Smooth muscle cell (in vitro differentiated cells): ENCODE results near the gene CNNM2. TPM values are rescaled to one million over a fixed set of nuclear protein-coding genes. Genes with fewer than 3 reads are reported as not detected.

Source experiments
- DNase-seq: peaks from one replicate; lab custom pipeline; 2025; ENCODE audit not compliant: unreplicated experiment; lab: John Stamatoyannopoulos, UW
- H2AFZ ChIP-seq: fragments of 200-600 bp; sonication (generic); 2 replicates; pipeline ENCODE4 v1.6.0; 2016; ENCODE audit warnings: antibody characterized with exemption, low read depth, mild to moderate bottlenecking
- H3F3A ChIP-seq: fragments of 200-600 bp; sonication (generic); 2 replicates; pipeline ENCODE4 v1.6.0; 2017; ENCODE audit warnings: antibody characterized with exemption, low read depth
- H3K27ac ChIP-seq: fragments of 200-600 bp; sonication (generic); 2 replicates; pipeline ENCODE4 v1.5.1; 2016; ENCODE audit warnings: low read depth, mild to moderate bottlenecking
- H3K27me3 ChIP-seq: fragments of 200-600 bp; sonication (generic); 2 replicates; pipeline ENCODE4 v1.6.1; 2016; ENCODE audit warnings: low read depth, mild to moderate bottlenecking
- H3K36me3 ChIP-seq: fragments of 200-600 bp; sonication (generic); 2 replicates; pipeline ENCODE4 v1.5.1; 2016; ENCODE audit warnings: low read depth
- H3K4me1 ChIP-seq: fragments of 200-600 bp; sonication (generic); 2 replicates; pipeline ENCODE4 v1.5.1; 2016; ENCODE audit warnings: low read depth
- H3K4me2 ChIP-seq: fragments of 200-600 bp; sonication (generic); 2 replicates; pipeline ENCODE4 v1.6.0; 2016; ENCODE audit warnings: mild to moderate bottlenecking
- H3K4me3 ChIP-seq: fragments of 200-600 bp; sonication (generic); 2 replicates; pipeline ENCODE4 v1.5.1; 2016; ENCODE audit warnings: mild to moderate bottlenecking
- H3K79me2 ChIP-seq: fragments of 200-600 bp; sonication (generic); 2 replicates; pipeline ENCODE4 v1.6.0; 2016; ENCODE audit warnings: low read depth, mild to moderate bottlenecking
- H3K9ac ChIP-seq: fragments of 200-600 bp; sonication (generic); 2 replicates; pipeline ENCODE4 v1.6.0; 2016; ENCODE audit warnings: low read depth
- H3K9me3 ChIP-seq: fragments of 200-600 bp; sonication (generic); replicated peaks from 2 replicates; pipeline ENCODE4 v1.5.1; 2016; ENCODE audit warnings: low read depth
- H4K20me1 ChIP-seq: fragments of 200-600 bp; sonication (generic); 2 replicates; pipeline ENCODE4 v1.6.0; 2016; ENCODE audit warnings: low read depth
- WGBS: methylation state at CpG from one replicate; pipeline ENCODE4 v1.1.7; 2016; ENCODE audit warnings: low lambda C conversion rate; 5-methylcytosine and 5-hydroxymethylcytosine counted together
- polyA plus RNA-seq: library from polyadenylated mRNA; unstranded; fragments of >200 nt; fragmentation: Nextera tagmentation; extraction: Ambion mirVana; gene quantifications from 2 replicates; pipeline ENCODE4 v1.2.1, GENCODE V29; 2016
- total RNA-seq: library from RNA; depleted of rRNA; stranded (reverse); fragments of >200 nt; gene quantifications from 2 replicates; pipeline ENCODE4 v1.2.3, GENCODE V29; 2014
- TF ChIP-seq, protein P1 (sequence below): fragments of 200-600 bp; sonication (generic); IDR thresholded peaks from 2 replicates; pipeline ENCODE4 v1.5.1; 2017; ENCODE audit warnings: borderline replicate concordance, mild to moderate bottlenecking, antibody characterized with exemption; ENCODE audit not compliant: insufficient read depth, poor library complexity, severe bottlenecking

The CNNM2 gene
- total and polyA plus RNA-seq, 2 experiments from 2014 or later = 5.5 to 8.4 TPM

DNA sequence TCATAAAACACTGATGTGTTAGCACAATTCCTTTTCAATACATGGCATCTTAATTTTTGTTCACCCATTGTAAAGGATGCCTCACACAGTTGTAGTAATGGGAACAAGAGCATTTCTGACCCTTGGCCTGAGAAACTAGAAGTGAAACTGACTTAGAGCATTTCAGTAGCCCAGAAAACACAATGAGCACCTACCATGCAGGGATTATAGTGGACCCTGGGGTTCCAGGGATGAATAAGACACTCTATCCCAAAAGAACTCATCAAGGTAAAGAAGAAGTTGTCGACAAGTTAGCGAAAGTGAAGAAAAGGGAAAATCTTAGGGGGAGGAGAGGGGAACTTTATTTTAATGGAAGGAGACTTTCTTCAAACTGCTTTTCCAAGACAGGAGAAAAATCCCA, 149.4 kb downstream of the CNNM2 start:
- H3K9me3 ChIP-seq = no peaks in the 10 kb centered on the region
- H2AFZ ChIP-seq = no peak overlapping the region
- H3K9ac ChIP-seq = no peak overlapping the region
- TF ChIP-seq, protein P1, sequence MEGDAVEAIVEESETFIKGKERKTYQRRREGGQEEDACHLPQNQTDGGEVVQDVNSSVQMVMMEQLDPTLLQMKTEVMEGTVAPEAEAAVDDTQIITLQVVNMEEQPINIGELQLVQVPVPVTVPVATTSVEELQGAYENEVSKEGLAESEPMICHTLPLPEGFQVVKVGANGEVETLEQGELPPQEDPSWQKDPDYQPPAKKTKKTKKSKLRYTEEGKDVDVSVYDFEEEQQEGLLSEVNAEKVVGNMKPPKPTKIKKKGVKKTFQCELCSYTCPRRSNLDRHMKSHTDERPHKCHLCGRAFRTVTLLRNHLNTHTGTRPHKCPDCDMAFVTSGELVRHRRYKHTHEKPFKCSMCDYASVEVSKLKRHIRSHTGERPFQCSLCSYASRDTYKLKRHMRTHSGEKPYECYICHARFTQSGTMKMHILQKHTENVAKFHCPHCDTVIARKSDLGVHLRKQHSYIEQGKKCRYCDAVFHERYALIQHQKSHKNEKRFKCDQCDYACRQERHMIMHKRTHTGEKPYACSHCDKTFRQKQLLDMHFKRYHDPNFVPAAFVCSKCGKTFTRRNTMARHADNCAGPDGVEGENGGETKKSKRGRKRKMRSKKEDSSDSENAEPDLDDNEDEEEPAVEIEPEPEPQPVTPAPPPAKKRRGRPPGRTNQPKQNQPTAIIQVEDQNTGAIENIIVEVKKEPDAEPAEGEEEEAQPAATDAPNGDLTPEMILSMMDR = no peak
- no peaks in the 10 kb centered on the region for H3K4me1 ChIP-seq
- no peaks in the 10 kb centered on the region for H4K20me1 ChIP-seq
- no peak overlapping the region for H3K4me2 ChIP-seq
- WGBS = 91% methylated on average over 2 of the region's 2 CpGs
- no peaks in the 10 kb centered on the region for H3K27me3 ChIP-seq
- DNase-seq = no peak
- H3K36me3 ChIP-seq = no peaks in the 10 kb centered on the region
- no peak overlapping the region for H3K4me3 ChIP-seq
- H3K79me2 ChIP-seq = no peaks in the 10 kb centered on the region
- H3K27ac ChIP-seq = no peak overlapping the region
- H3F3A ChIP-seq = no peaks in the 10 kb centered on the region

- Histone ChIP-seq H3K9me3 (no peaks in the 10 kb centered on the region), H3K27me3 (no peaks in the 10 kb centered on the region), H4K20me1 (no peaks in the 10 kb centered on the region), H3F3A (no peaks in the 10 kb centered on the region), H3K79me2 (no peaks in the 10 kb centered on the region), H3K9ac (no peak overlapping the region), H3K27ac (no peak overlapping the region), H3K4me1 (no peaks in the 10 kb centered on the region), H3K36me3 (no peaks in the 10 kb centered on the region), H2AFZ (no peak overlapping the region), H3K4me2 (no peak overlapping the region), H3K4me3 (no peak overlapping the region)
- DNase-seq = no peak
- TF ChIP-seq, protein P1 = no peak
- WGBS = 93% methylated on average over 6 of the region's 6 CpGs
Observed at GRCh38 chr10:103067956-103068355, 149.9 kb downstream of the CNNM2 start.

- H3K27ac ChIP-seq = no peak overlapping the region
- H3K4me3 ChIP-seq = no peak overlapping the region
- 39% methylated on average over 16 of the region's 16 CpGs for WGBS
- DNase-seq = no peak
- H4K20me1 ChIP-seq = no peaks in the 10 kb centered on the region
- H3K4me1 ChIP-seq = no peaks in the 10 kb centered on the region
- no peaks in the 10 kb centered on the region for H3F3A ChIP-seq
- no peak overlapping the region for H2AFZ ChIP-seq
- H3K4me2 ChIP-seq = no peak overlapping the region
- H3K9me3 ChIP-seq = no peaks in the 10 kb centered on the region
- TF ChIP-seq, protein P1 = peak; percentile 68
- no peaks in the 10 kb centered on the region for H3K36me3 ChIP-seq
- no peaks in the 10 kb centered on the region for H3K27me3 ChIP-seq
- no peaks in the 10 kb centered on the region for H3K79me2 ChIP-seq
- H3K9ac ChIP-seq = no peak overlapping the region
Observed at GRCh38 chr10:103069453-103070331, 151.6 kb downstream of the CNNM2 start.

DNA sequence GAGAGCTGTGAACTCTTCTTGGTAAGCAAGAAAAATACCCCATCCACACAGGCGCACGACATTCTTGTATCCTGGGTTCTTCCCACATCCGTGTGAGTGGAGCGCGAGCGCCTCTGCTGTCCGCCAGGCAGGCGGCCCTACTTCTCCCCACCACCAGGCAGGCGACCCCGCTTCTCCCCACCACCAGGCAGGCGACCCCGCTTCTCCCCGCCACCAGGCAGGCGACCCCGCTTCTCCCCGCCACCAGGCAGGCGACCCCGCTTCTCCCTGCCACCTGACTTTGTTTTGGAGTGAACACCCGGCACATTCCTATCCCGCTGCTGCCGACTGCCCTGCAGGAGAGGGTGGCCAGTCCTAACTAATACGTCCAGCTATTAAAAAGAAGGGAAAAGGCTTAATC, 154.2 kb downstream of the CNNM2 start:
- DNase-seq = no peak
- 94% methylated on average over 7 of the region's 22 CpGs for WGBS

More for the DNA sequence above, 154.2 kb downstream of the CNNM2 start:
- Histone ChIP-seq H3K9ac (no peak overlapping the region), H4K20me1 (no peaks in the 10 kb centered on the region), H3K79me2 (no peaks in the 10 kb centered on the region), H2AFZ (no peak overlapping the region), H3K4me3 (no peak overlapping the region), H3K9me3 (no peaks in the 10 kb centered on the region), H3F3A (no peaks in the 10 kb centered on the region), H3K27me3 (no peaks in the 10 kb centered on the region), H3K36me3 (no peaks in the 10 kb centered on the region), H3K4me1 (no peaks in the 10 kb centered on the region), H3K4me2 (no peak overlapping the region), H3K27ac (no peak overlapping the region)
- TF ChIP-seq, protein P1 = no peak
